Measurements from ENCODE around the gene KIRREL3. TPM values are rescaled to one million over a fixed set of nuclear protein-coding genes. Genes with fewer than 3 reads are reported as not detected.

KIRREL3 gene
- total RNA-seq, 3 donors from 2014 or later, result 0.32 to 0.33 TPM; not detected in 1

- TF ChIP-seq POLR2AphosphoS5 (IDR thresholded peaks at IDR 0.05) (no peak), CTCF (IDR thresholded peaks at IDR 0.05) (no peak), POLR2A (IDR thresholded peaks at IDR 0.05) (no peak)
- no peak overlapping the region for H3K27ac ChIP-seq
- H3K27me3 ChIP-seq, result no peaks in the 10 kb centered on the region
- H3K4me1 ChIP-seq, result no peaks in the 10 kb centered on the region
- H3K9me3 ChIP-seq, result no peaks in the 10 kb centered on the region
- no peaks in the 10 kb centered on the region for H3K36me3 ChIP-seq
- no peak for DNase-seq (ENCODE audit: low spot score in 2 of 2)
- no peak overlapping the region for H3K4me3 ChIP-seq
- intact Hi-C loops (cut with DNase I; ENCODE audit: low total_unique reads), result no loop called here
Observed at GRCh38 chr11:126477535-126478305, 522.9 kb downstream of the KIRREL3 start.

- no peak overlapping the region for H3K4me3 ChIP-seq
- H3K9me3 ChIP-seq, result no peaks in the 10 kb centered on the region
- no peaks in the 10 kb centered on the region for H3K4me1 ChIP-seq
- TF ChIP-seq POLR2AphosphoS5 (IDR thresholded peaks at IDR 0.05) (no peak), POLR2A (IDR thresholded peaks at IDR 0.05) (no peak), CTCF (IDR thresholded peaks at IDR 0.05) (no peak)
- DNase-seq (ENCODE audit: low spot score in 2 of 2), result no peak
- intact Hi-C loops (cut with DNase I; ENCODE audit: low total_unique reads), result no loop called here
- no peak overlapping the region for H3K27ac ChIP-seq
- no peaks in the 10 kb centered on the region for H3K36me3 ChIP-seq
- no peaks in the 10 kb centered on the region for H3K27me3 ChIP-seq
Observed at GRCh38 chr11:126476977-126477376, 523.6 kb downstream of the KIRREL3 start.

GRCh38 chr11:126476266-126476924, 524.2 kb downstream of the KIRREL3 start:
- TF ChIP-seq CTCF (IDR thresholded peaks at IDR 0.05) (no peak), POLR2A (IDR thresholded peaks at IDR 0.05) (no peak), POLR2AphosphoS5 (IDR thresholded peaks at IDR 0.05) (no peak)
- no peak for DNase-seq (ENCODE audit: low spot score in 2 of 2)
- Histone ChIP-seq H3K4me1 (no peaks in the 10 kb centered on the region), H3K4me3 (no peak overlapping the region), H3K27me3 (no peaks in the 10 kb centered on the region), H3K27ac (no peak overlapping the region), H3K9me3 (no peaks in the 10 kb centered on the region), H3K36me3 (no peaks in the 10 kb centered on the region)
- intact Hi-C loops (cut with DNase I; ENCODE audit: low total_unique reads), result no loop called here

- TF ChIP-seq POLR2AphosphoS5 (IDR thresholded peaks at IDR 0.05) (no peak), CTCF (IDR thresholded peaks at IDR 0.05) (no peak), POLR2A (IDR thresholded peaks at IDR 0.05) (no peak)
- Histone ChIP-seq H3K4me1 (no peaks in the 10 kb centered on the region), H3K27ac (peak overlapping the region in 1 of 2 donors; percentile 38), H3K4me3 (no peak overlapping the region), H3K27me3 (no peaks in the 10 kb centered on the region), H3K9me3 (no peaks in the 10 kb centered on the region), H3K36me3 (no peaks in the 10 kb centered on the region)
- intact Hi-C loops (cut with DNase I; ENCODE audit: low total_unique reads), result no loop called here
- DNase-seq (ENCODE audit: low spot score in 2 of 2), result no peak
Observed at GRCh38 chr11:126475014-126475991, 525.3 kb downstream of the KIRREL3 start.
